MCF 10A (cell line): ENCODE results near the gene CNTNAP4. TPM values are rescaled to one million over a fixed set of nuclear protein-coding genes. Genes with fewer than 3 reads are reported as not detected.
A peak's percentile ranks its signal among the peaks of the same experiment; 100 is the strongest.

Experiments used
- BruUV-seq: library from RNA; stranded (reverse); fragments of 400-500 nt; replicated peaks from 2 replicates; lab custom pipeline; 2021; lab: Mats Ljungman, UMichigan
- CTCF ChIA-PET: fragments of 300-600 bp; sonication (Branson Sonifier 250); formaldehyde crosslinking; extraction: SDS; loops from one replicate; lab custom pipeline; 2021; ENCODE audit warnings: antibody characterized with exemption, inconsistent platforms; lab: Yijun Ruan, JAX
- POLR2A ChIA-PET: fragments of 300-600, 350-650 bp; sonication (Branson Sonifier 250); formaldehyde crosslinking; extraction: SDS; loops from one replicate; lab custom pipeline; 2020; ENCODE audit warnings: antibody characterized with exemption, inconsistent platforms; lab: Yijun Ruan, JAX
- DNase-seq: peaks from one replicate; pipeline ENCODE4 v3.0.0-alpha.2; 2018; ENCODE audit not compliant: unreplicated experiment
- H3K27ac Mint-ChIP-seq: one replicate; pipeline ENCODE4 v1.8.0; 2022; ENCODE audit warnings: mild to moderate bottlenecking, low read depth, mixed read lengths; ENCODE audit not compliant: unreplicated experiment
- H3K27me3 Mint-ChIP-seq: one replicate; pipeline ENCODE4 v1.8.0; 2022; ENCODE audit warnings: mixed read lengths; ENCODE audit not compliant: insufficient read depth, unreplicated experiment
- H3K36me3 Mint-ChIP-seq: one replicate; pipeline ENCODE4 v1.8.0; 2022; ENCODE audit warnings: mild to moderate bottlenecking, moderate library complexity, mixed read lengths; ENCODE audit not compliant: insufficient read depth, unreplicated experiment
- H3K4me1 Mint-ChIP-seq: one replicate; pipeline ENCODE4 v1.8.0; 2022; ENCODE audit warnings: mixed read lengths; ENCODE audit not compliant: insufficient read depth, unreplicated experiment
- H3K4me3 Mint-ChIP-seq: one replicate; pipeline ENCODE4 v1.8.0; 2022; ENCODE audit warnings: mild to moderate bottlenecking, moderate library complexity, mixed read lengths; ENCODE audit not compliant: unreplicated experiment
- H3K9me3 Mint-ChIP-seq: one replicate; pipeline ENCODE4 v1.8.0; 2022; ENCODE audit warnings: mixed read lengths; ENCODE audit not compliant: unreplicated experiment
- CTCF ChIP-seq: fragments of 200-600 bp; IDR thresholded peaks from one replicate; pipeline ENCODE4 v1.8.0; 2022; ENCODE audit warnings: antibody characterized with exemption, mild to moderate bottlenecking; ENCODE audit not compliant: unreplicated experiment
- intact Hi-C: fragments of 100-400 bp; cut with micrococcal nuclease; formaldehyde crosslinking; loops from 2 replicates; pipeline ENCODE4 v1.14.1; 2022
- total RNA-seq: library from RNA; stranded (reverse); gene quantifications from 2 replicates; pipeline ENCODE4 v1.2.3, GENCODE V29; 2022

CNTNAP4 gene
- total RNA-seq, 1 experiment from 2014 or later, result not detected

- peak; percentile 94 for DNase-seq
- POLR2A ChIA-PET, result no interaction called here
- BruUV-seq, result no TSS peak
- intact Hi-C loops, result no loop called here
- H3K36me3 Mint-ChIP-seq, result no peaks in the 10 kb centered on the region
- peaks cover 6% of the 10 kb centered on the region for H3K4me1 Mint-ChIP-seq
- H3K9me3 Mint-ChIP-seq, result no peaks in the 10 kb centered on the region
- H3K4me3 Mint-ChIP-seq, result no peak overlapping the region
- no peak overlapping the region for H3K27ac Mint-ChIP-seq
- TF ChIP-seq CTCF, result no peak
- no peaks in the 10 kb centered on the region for H3K27me3 Mint-ChIP-seq
- CTCF ChIA-PET, result interaction anchor here (0.6 to 1.1 kb wide), 3 partner anchors 23 to 786 kb away, joined by 3 to 4 read pairs (median 3); no protein-coding TSS in a partner anchor
Measured at GRCh38 chr16:76386784-76387183, 109.6 kb downstream of the CNTNAP4 start.

- no peak for TF ChIP-seq CTCF
- CTCF ChIA-PET, result interaction anchor here (0.5 kb wide), 1 partner anchor 22 kb away, joined by 5 read pairs; no protein-coding TSS in a partner anchor
- POLR2A ChIA-PET, result no interaction called here
- no peak for DNase-seq
- Mint-ChIP-seq H3K4me1 (peaks cover 6% of the 10 kb centered on the region), H3K27ac (no peak overlapping the region), H3K27me3 (no peaks in the 10 kb centered on the region), H3K4me3 (no peak overlapping the region), H3K36me3 (no peaks in the 10 kb centered on the region), H3K9me3 (no peaks in the 10 kb centered on the region)
- no TSS peak for BruUV-seq
- intact Hi-C loops, result no loop called here
Measured at GRCh38 chr16:76387994-76388393, 110.8 kb downstream of the CNTNAP4 start.

- H3K27me3 Mint-ChIP-seq, result no peaks in the 10 kb centered on the region
- H3K4me3 Mint-ChIP-seq, result no peak overlapping the region
- ChIA-PET CTCF (no interaction called here), POLR2A (no interaction called here)
- intact Hi-C loops, result no loop called here
- no TSS peak for BruUV-seq
- no peaks in the 10 kb centered on the region for H3K9me3 Mint-ChIP-seq
- no peak for TF ChIP-seq CTCF
- no peak overlapping the region for H3K27ac Mint-ChIP-seq
- peaks cover 10% of the 10 kb centered on the region for H3K4me1 Mint-ChIP-seq
- peak; percentile 51 for DNase-seq
- no peaks in the 10 kb centered on the region for H3K36me3 Mint-ChIP-seq
Measured at GRCh38 chr16:76389126-76389525, 111.9 kb downstream of the CNTNAP4 start.

- Mint-ChIP-seq H3K4me1 (peaks cover 11% of the 10 kb centered on the region), H3K36me3 (no peaks in the 10 kb centered on the region), H3K27ac (no peak overlapping the region), H3K4me3 (no peak overlapping the region), H3K27me3 (no peaks in the 10 kb centered on the region), H3K9me3 (no peaks in the 10 kb centered on the region)
- ChIA-PET CTCF (interaction anchor here (0.6 kb wide), 2 partner anchors 15 to 141 kb away, joined by 3 read pairs; no protein-coding TSS in a partner anchor), POLR2A (interaction anchor here (0.6 kb wide), 2 partner anchors 34 to 36 kb away, joined by 3 to 5 read pairs; no protein-coding TSS in a partner anchor)
- intact Hi-C loops, result no loop called here
- no TSS peak for BruUV-seq
- no peak for DNase-seq
- TF ChIP-seq CTCF, result no peak
Measured at GRCh38 chr16:76390476-76390875, 113.3 kb downstream of the CNTNAP4 start.
